B cell (primary cell): Measurements from ENCODE around the gene NKTR. TPM values are rescaled to one million over a fixed set of nuclear protein-coding genes. Genes with fewer than 3 reads are reported as not detected.

Source experiments
- ATAC-seq: fragments of 200-7000 bp; cut with Tn5 transposase; one replicate; pipeline ENCODE4 v1.10.0; 2021; ENCODE audit warnings: low read depth, mild to moderate bottlenecking, moderate number of reproducible peaks, moderate library complexity
- CTCF ChIA-PET: fragments of 350-600 bp; sonication (Branson Sonifier 250); formaldehyde crosslinking; loops from one replicate; lab custom pipeline; 2021; ENCODE audit warnings: antibody characterized with exemption, inconsistent platforms; lab: Charles Lee
- POLR2A ChIA-PET: fragments of 350-600 bp; sonication (Branson Sonifier 250); formaldehyde crosslinking; loops from one replicate; lab custom pipeline; 2021; ENCODE audit warnings: antibody characterized with exemption; lab: Charles Lee
- DNase-seq: peaks from one replicate; pipeline ENCODE4 v3.0.0; 2013
- H2AFZ ChIP-seq: 2 replicates; pipeline ENCODE4 v1.6.1; 2012; ENCODE audit warnings: mild to moderate bottlenecking, low read depth, low read length; ENCODE audit not compliant: insufficient read depth, poor library complexity, severe bottlenecking
- H3K27ac ChIP-seq, 2 donors: 1 replicate in 1 of 2; 2 replicates in 1 of 2; pipeline ENCODE4 v1.5.1; 2012 to 2013; ENCODE audit warnings: low read length in 2 of 2, mild to moderate bottlenecking in 2 of 2, moderate library complexity in 1 of 2
- H3K27me3 ChIP-seq, 4 experiments: fragments of 200-600 bp in 1 of 4; sonication (generic) in 1 of 4; replicated peaks in 1 of 4; 1 replicate in 2 of 4; 2 replicates in 2 of 4; pipeline versions ENCODE4 v1.6.1 to v1.7.0; 2013 to 2016; ENCODE audit warnings: low read length in 3 of 4, mild to moderate bottlenecking in 2 of 4, mixed read lengths in 1 of 4, moderate library complexity in 1 of 4; ENCODE audit not compliant: insufficient read depth in 4 of 4, control insufficient read depth in 3 of 4; ENCODE audit errors: control extremely low read depth in 1 of 4
- H3K36me3 ChIP-seq, 2 experiments: replicated peaks in 1 of 2; 1 replicate in 1 of 2; 2 replicates in 1 of 2; pipeline versions ENCODE4 v1.6.1 to v1.7.1; 2013; ENCODE audit warnings: low read length in 1 of 2; ENCODE audit not compliant: insufficient read depth in 2 of 2, control insufficient read depth in 1 of 2; ENCODE audit errors: control extremely low read depth in 1 of 2, extremely low read depth in 1 of 2
- H3K4me1 ChIP-seq, 2 donors: fragments of 200-600 bp in 1 of 2; sonication (generic) in 1 of 2; 1 replicate in 1 of 2; 2 replicates in 1 of 2; pipeline versions ENCODE4 v1.5.1 to v1.6.1; 2013 to 2017; ENCODE audit warnings: low read length in 2 of 2; ENCODE audit not compliant: control insufficient read depth in 2 of 2, insufficient read depth in 2 of 2
- H3K4me2 ChIP-seq: replicated peaks from 2 replicates; pipeline ENCODE3; 2012; ENCODE audit warnings: mild to moderate bottlenecking, low read depth, low read length; ENCODE audit not compliant: poor library complexity, severe bottlenecking
- H3K4me3 ChIP-seq, 5 experiments: fragments of 200-600 bp in 1 of 5; sonication (generic) in 1 of 5; 1 replicate in 3 of 5; 2 replicates in 2 of 5; pipeline versions ENCODE4 v1.5.1 to v1.7.0; 2011 to 2016; ENCODE audit warnings: low read length in 4 of 5, mild to moderate bottlenecking in 4 of 5, low read depth in 2 of 5, control low read depth in 1 of 5, moderate library complexity in 1 of 5; ENCODE audit not compliant: insufficient read depth in 1 of 5; ENCODE audit errors: control extremely low read depth in 1 of 5, extremely low read depth in 1 of 5
- H3K79me2 ChIP-seq: fragments of 200-600 bp; sonication (generic); one replicate; pipeline ENCODE4 v1.6.0; 2016; ENCODE audit warnings: low read length; ENCODE audit not compliant: control insufficient read depth, insufficient read depth
- H3K9ac ChIP-seq: fragments of 200-600 bp; sonication (generic); 2 replicates; pipeline ENCODE4 v1.6.1; 2017; ENCODE audit warnings: mild to moderate bottlenecking, low read length, moderate library complexity
- H3K9me3 ChIP-seq, 3 donors: one replicate each; pipeline versions ENCODE4 v1.6.1 to v1.7.1; 2013; ENCODE audit warnings: low read length in 2 of 3; ENCODE audit not compliant: control insufficient read depth in 2 of 3, insufficient read depth in 1 of 3; ENCODE audit errors: control extremely low read depth in 1 of 3
- H4K20me1 ChIP-seq: 2 replicates; pipeline ENCODE4 v1.6.0; 2012; ENCODE audit warnings: mild to moderate bottlenecking, low read length; ENCODE audit not compliant: insufficient read depth, control insufficient read depth, poor library complexity, severe bottlenecking
- H3K27ac Mint-ChIP-seq: one replicate; pipeline ENCODE4 v1.8.0; 2021; ENCODE audit warnings: mixed read lengths
- H3K27me3 Mint-ChIP-seq: one replicate; pipeline ENCODE4 v1.8.0; 2021; ENCODE audit warnings: mixed read lengths
- H3K4me1 Mint-ChIP-seq: one replicate; pipeline ENCODE4 v1.8.0; 2021; ENCODE audit warnings: mixed read lengths
- H3K4me3 Mint-ChIP-seq: one replicate; pipeline ENCODE4 v1.8.0; 2021; ENCODE audit warnings: mixed read lengths
- H3K9me3 Mint-ChIP-seq: one replicate; pipeline ENCODE4 v1.8.0; 2022; ENCODE audit warnings: mixed read lengths; ENCODE audit not compliant: insufficient read depth
- CTCF ChIP-seq: fragments of 200-600 bp; IDR thresholded peaks from one replicate; pipeline ENCODE4 v1.8.0; 2022; ENCODE audit warnings: antibody characterized with exemption, mild to moderate bottlenecking
- EZH2 ChIP-seq: IDR thresholded peaks from 2 replicates; pipeline ENCODE4 v1.6.1; 2012; ENCODE audit warnings: borderline replicate concordance, low read depth, mild to moderate bottlenecking, moderate library complexity, low read length; ENCODE audit not compliant: insufficient read depth, poor library complexity, severe bottlenecking
- WGBS: methylation state at CpG from one replicate; pipeline ENCODE4 v1.1.5; 2013; ENCODE audit warnings: missing lambda C conversion rate; ENCODE audit not compliant: insufficient coverage; 5-methylcytosine and 5-hydroxymethylcytosine counted together
- intact Hi-C: fragments of 100-400 bp; cut with micrococcal nuclease; formaldehyde crosslinking; loops from one replicate; pipeline ENCODE4 v1.10.0; 2022
- polyA plus RNA-seq: library from polyadenylated mRNA; depleted of rRNA; stranded (reverse); fragments of >200 nt; gene quantifications from 2 replicates; pipeline ENCODE4 v1.2.3, GENCODE V29; 2012
- total RNA-seq, 2 donors: library from RNA; stranded (reverse); fragments of 120-200 nt in 1 of 2; gene quantifications; 1 replicate in 1 of 2; 2 replicates in 1 of 2; pipeline versions ENCODE4 v1.2.3 to v1.2.4, GENCODE V29; 2013 to 2022

The NKTR gene
- total and polyA plus RNA-seq, 2 donors (not counting 1 experiment from before 2014, with no cell fraction given), result 58.0 to 227 TPM

DNA sequence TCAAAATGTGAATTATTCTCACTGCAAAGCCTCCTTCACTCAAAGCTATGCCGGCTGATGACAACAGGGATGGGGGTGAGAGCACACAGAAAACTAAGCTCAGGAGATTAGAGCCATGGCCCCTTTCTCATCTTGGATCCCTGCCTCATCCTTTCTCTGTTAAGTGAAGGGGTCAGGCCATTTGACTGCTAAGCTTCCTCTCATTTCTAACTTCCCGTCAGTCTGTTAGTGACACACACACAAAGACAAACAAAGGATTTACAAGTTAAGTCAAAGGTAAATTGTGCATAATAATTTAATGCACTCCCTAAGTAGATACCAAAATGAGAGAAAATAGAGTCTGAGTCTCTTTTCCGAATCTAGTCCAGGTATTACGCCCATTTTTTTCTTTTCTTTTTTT, 8.7 kb upstream of the NKTR start:
- Mint-ChIP-seq H3K27me3 (no peaks in the 10 kb centered on the region), H3K27ac (peak overlapping the region; percentile 98), H3K4me3 (peak overlapping the region; percentile 97), H3K9me3 (no peaks in the 10 kb centered on the region), H3K4me1 (peaks cover 33% of the 10 kb centered on the region)
- H2AFZ ChIP-seq, result no peak overlapping the region
- CTCF ChIA-PET, result interaction anchor here (1.3 to 1.9 kb wide), 2 partner anchors 9 to 21 kb away, joined by 3 to 5 read pairs; partner anchors contain the start of gene SEC22C
- no peaks in the 10 kb centered on the region for H3K9me3 ChIP-seq
- peaks cover 25% of the 10 kb centered on the region for H3K79me2 ChIP-seq
- intact Hi-C loops, result no loop called here
- H3K4me3 ChIP-seq, result peak overlapping the region in 4 of 5 experiments; percentile 64 to 72 (median 69)
- no peaks in the 10 kb centered on the region for H3K27me3 ChIP-seq
- POLR2A ChIA-PET, result interaction anchor here (0.9 to 2.7 kb wide), 4 partner anchors 9 to 579 kb away, joined by 3 to 34 read pairs (median 17); partner anchors contain the start of genes NKTR and SEC22C
- no peaks in the 10 kb centered on the region for H4K20me1 ChIP-seq
- H3K36me3 ChIP-seq, result peaks cover 4 to 20% of the 10 kb centered on the region in 2 experiments
- H3K4me1 ChIP-seq, result peaks cover 14 to 15% of the 10 kb centered on the region in 2 donors
- ATAC-seq, result no peak
- no peak for DNase-seq
- WGBS, result 86% methylated on average over 1 of the region's 4 CpGs
- peak overlapping the region; percentile 72 for H3K9ac ChIP-seq
- peak overlapping the region; percentile 73 to 78 for H3K27ac ChIP-seq
- TF ChIP-seq CTCF (no peak), EZH2 (no peak)
- H3K4me2 ChIP-seq, result peak overlapping the region; percentile 74

GRCh38 chr3:42593635-42594034, 6.9 kb upstream of the NKTR start:
- Histone ChIP-seq H3K36me3 (peaks cover 5 to 20% of the 10 kb centered on the region in 2 experiments), H3K27ac (no peak overlapping the region), H3K79me2 (peaks cover 28% of the 10 kb centered on the region), H3K27me3 (no peaks in the 10 kb centered on the region), H3K9me3 (no peaks in the 10 kb centered on the region), H4K20me1 (no peaks in the 10 kb centered on the region), H3K9ac (no peak overlapping the region), H3K4me3 (no peak overlapping the region), H2AFZ (no peak overlapping the region), H3K4me1 (peaks cover 14 to 15% of the 10 kb centered on the region in 2 donors), H3K4me2 (no peak overlapping the region)
- intact Hi-C loops, result no loop called here
- no peak for TF ChIP-seq CTCF
- TF ChIP-seq EZH2, result no peak
- Mint-ChIP-seq H3K9me3 (peaks cover 3% of the 10 kb centered on the region), H3K4me1 (peaks cover 35% of the 10 kb centered on the region), H3K27me3 (no peaks in the 10 kb centered on the region), H3K27ac (no peak overlapping the region), H3K4me3 (no peak overlapping the region)
- ChIA-PET POLR2A (no interaction called here), CTCF (interaction anchor here (0.7 kb wide), 1 partner anchor 20 kb away, joined by 3 read pairs; no protein-coding TSS in a partner anchor)
- ATAC-seq, result no peak
- no peak for DNase-seq
- 85% methylated on average over 1 of the region's 1 CpG for WGBS
